Tibial artery (tissue), 4 donors: ENCODE results near the gene FDPS.
A peak's percentile ranks its signal among the peaks of the same experiment; 100 is the strongest.

Source experiments
- DNase-seq, 2 donors: peaks; one replicate each; pipeline ENCODE4 v3.0.0-alpha.2; 2019
- H3K27ac ChIP-seq, 2 donors: fragments of 200-600 bp; sonication (generic) in 1 of 2; 1 replicate in 1 of 2; 2 replicates in 1 of 2; pipeline ENCODE4 v1.5.1; 2018 to 2019; ENCODE audit warnings: mild to moderate bottlenecking in 1 of 2
- H3K27me3 ChIP-seq, 2 donors: fragments of 200-600 bp; sonication (generic) in 1 of 2; one replicate each; pipeline versions ENCODE4 v1.5.1 to v1.6.0; 2016 to 2019
- H3K36me3 ChIP-seq, 3 donors: fragments of 200-600 bp; sonication (generic) in 2 of 3; one replicate each; pipeline ENCODE4 v1.5.1; 2016 to 2019; ENCODE audit warnings: mild to moderate bottlenecking in 2 of 3
- H3K4me1 ChIP-seq, 4 donors: fragments of 200-600 bp; sonication (generic) in 2 of 4; 1 replicate in 3 of 4; 2 replicates in 1 of 4; pipeline ENCODE4 v1.5.1; 2016 to 2019
- H3K4me3 ChIP-seq, 2 donors: fragments of 200-600 bp; sonication (generic) in 1 of 2; 1 replicate in 1 of 2; 2 replicates in 1 of 2; pipeline ENCODE4 v1.5.1; 2018 to 2019; ENCODE audit warnings: mild to moderate bottlenecking in 2 of 2
- H3K9me3 ChIP-seq, 3 donors: fragments of 200-600 bp; sonication (generic) in 1 of 3; one replicate each; pipeline ENCODE4 v1.5.1; 2016 to 2019
- intact Hi-C: fragments of 100-400 bp; cut with DNase I; formaldehyde crosslinking; loops from one replicate; pipeline ENCODE4 v1.15.0; 2023; ENCODE audit warnings: low total_unique reads
- TF ChIP-seq, protein P1 (sequence below), 2 experiments: fragments of 200-600 bp in 1 of 2; fragments of 450-650 bp in 1 of 2; IDR thresholded peaks; one replicate each; pipeline ENCODE4 v1.5.1; 2017 to 2019; ENCODE audit warnings: antibody characterized with exemption in 2 of 2, mild to moderate bottlenecking in 1 of 2, moderate library complexity in 1 of 2

FDPS gene

DNA sequence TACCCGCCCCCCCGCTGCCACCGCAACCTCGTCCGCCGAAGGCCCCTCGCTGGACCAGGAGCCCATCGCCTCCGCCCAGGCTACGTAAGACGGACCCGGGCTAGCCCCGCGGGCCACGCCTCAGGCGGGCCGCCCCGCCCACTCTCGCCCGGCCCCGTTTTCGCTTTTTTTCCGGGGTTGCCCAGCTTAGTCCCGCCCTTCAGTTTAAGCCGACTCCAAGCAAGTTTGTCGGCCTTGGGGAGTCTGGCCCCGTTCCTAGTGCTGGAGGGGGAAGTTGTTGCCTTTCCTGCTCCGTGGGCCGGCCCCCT, 15.0 kb downstream of the FDPS start:
- Histone ChIP-seq H3K9me3 (no peaks in the 10 kb centered on the region), H3K27me3 (no peaks in the 10 kb centered on the region), H3K4me3 (peak overlapping the region; percentile 65 to 91), H3K27ac (peak overlapping the region; percentile 89 to 99), H3K4me1 (peaks cover 0 to 51% (median 35%) of the 10 kb centered on the region in 4 donors), H3K36me3 (peaks cover 4 to 30% (median 22%) of the 10 kb centered on the region in 3 donors)
- TF ChIP-seq, protein P1, sequence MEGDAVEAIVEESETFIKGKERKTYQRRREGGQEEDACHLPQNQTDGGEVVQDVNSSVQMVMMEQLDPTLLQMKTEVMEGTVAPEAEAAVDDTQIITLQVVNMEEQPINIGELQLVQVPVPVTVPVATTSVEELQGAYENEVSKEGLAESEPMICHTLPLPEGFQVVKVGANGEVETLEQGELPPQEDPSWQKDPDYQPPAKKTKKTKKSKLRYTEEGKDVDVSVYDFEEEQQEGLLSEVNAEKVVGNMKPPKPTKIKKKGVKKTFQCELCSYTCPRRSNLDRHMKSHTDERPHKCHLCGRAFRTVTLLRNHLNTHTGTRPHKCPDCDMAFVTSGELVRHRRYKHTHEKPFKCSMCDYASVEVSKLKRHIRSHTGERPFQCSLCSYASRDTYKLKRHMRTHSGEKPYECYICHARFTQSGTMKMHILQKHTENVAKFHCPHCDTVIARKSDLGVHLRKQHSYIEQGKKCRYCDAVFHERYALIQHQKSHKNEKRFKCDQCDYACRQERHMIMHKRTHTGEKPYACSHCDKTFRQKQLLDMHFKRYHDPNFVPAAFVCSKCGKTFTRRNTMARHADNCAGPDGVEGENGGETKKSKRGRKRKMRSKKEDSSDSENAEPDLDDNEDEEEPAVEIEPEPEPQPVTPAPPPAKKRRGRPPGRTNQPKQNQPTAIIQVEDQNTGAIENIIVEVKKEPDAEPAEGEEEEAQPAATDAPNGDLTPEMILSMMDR (IDR thresholded peaks at IDR 0.05) = no peak
- intact Hi-C loops = loop anchor here (5.0 kb wide), 2 partner anchors 46 to 71 kb away; partner anchors contain the start of gene HCN3
- DNase-seq = peak; percentile 88 to 97

- no peaks in the 10 kb centered on the region for H3K27me3 ChIP-seq
- TF ChIP-seq, protein P1 (IDR thresholded peaks at IDR 0.05) = no peak
- H3K4me3 ChIP-seq = peak overlapping the region; percentile 65 to 91
- peaks cover 0 to 53% (median 37%) of the 10 kb centered on the region in 4 donors for H3K4me1 ChIP-seq
- peak overlapping the region; percentile 89 to 99 for H3K27ac ChIP-seq
- intact Hi-C loops = loop anchor here (5.0 kb wide), 2 partner anchors 47 to 72 kb away; partner anchors contain the start of gene HCN3
- H3K9me3 ChIP-seq = no peaks in the 10 kb centered on the region
- peaks cover 6 to 33% (median 27%) of the 10 kb centered on the region in 3 donors for H3K36me3 ChIP-seq
- DNase-seq = peak; percentile 97 to 99
These were observed 15.5 kb downstream of the FDPS start for GRCh38 chr1:155324037-155324716.

DNA sequence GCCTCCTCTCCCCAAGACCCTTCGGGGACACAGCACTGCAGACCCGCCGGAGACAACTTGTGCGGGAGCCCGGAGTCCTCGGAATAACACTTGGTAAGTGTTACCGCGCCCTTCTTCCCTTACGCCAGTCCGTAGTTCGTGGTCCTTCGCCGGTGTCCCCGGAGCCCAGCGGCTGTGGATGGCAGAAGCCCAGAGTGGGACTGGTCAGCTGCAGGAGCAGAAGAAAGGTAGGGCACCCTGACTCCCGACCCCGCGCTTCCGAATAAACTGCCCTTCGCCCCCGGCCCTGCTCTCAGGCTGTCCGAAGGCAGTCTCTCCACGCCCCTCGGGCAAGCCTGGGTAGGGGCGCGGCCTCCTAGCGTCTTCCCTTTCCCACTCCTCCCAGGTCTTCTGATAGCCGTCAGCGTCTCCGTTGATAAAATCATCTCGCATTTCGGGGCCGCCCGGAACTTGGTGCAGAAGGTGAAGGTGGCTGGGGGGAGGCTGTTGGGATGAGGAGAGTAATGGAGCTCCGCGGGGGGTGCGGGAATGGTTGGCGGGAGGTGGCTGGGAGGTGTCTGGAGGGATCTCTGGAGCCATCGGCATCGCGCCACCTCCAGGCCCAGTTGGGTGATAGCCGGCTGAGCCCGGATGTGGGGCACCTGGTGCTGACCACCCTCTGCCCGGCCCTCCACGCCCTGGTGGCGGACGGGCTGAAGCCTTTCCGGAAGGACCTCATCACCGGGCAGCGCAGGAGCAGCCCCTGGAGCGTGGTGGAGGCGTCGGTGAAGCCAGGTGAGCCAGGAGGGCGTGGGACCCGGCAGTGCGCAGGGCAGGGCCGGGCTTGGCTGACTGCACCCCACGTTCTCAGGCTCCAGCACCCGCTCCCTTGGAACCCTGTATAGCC, 16.3 kb downstream of the FDPS start:
- H3K27me3 ChIP-seq = no peaks in the 10 kb centered on the region
- H3K4me1 ChIP-seq = peaks cover 0 to 51% (median 35%) of the 10 kb centered on the region in 4 donors
- H3K4me3 ChIP-seq = peak overlapping the region; percentile 65 to 91
- DNase-seq = peak; percentile 51 to 75
- intact Hi-C loops = loop anchor here (5.0 kb wide), 2 partner anchors 48 to 73 kb away; partner anchors contain the start of gene HCN3
- no peaks in the 10 kb centered on the region for H3K9me3 ChIP-seq
- TF ChIP-seq, protein P1 (IDR thresholded peaks at IDR 0.05) = peak; percentile 29 to 32
- peak overlapping the region; percentile 89 to 99 for H3K27ac ChIP-seq
- H3K36me3 ChIP-seq = peaks cover 6 to 39% (median 29%) of the 10 kb centered on the region in 3 donors

DNA sequence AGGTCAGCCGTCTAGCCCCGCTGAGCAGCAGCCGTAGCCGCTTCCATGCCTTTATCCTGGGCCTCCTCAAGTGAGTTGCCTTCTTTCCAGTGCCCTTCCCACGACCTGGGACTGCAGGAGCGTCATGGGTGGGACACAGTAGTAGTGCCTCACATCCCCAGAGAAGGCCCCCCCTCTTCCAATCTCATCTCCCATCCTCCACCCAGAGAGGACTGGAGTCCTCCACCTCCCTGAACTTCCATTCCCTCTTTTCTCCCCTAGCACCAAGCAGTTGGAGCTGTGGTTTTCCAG, 16.9 kb downstream of the FDPS start:
- TF ChIP-seq, protein P1 (IDR thresholded peaks at IDR 0.05) = no peak
- peaks cover 0 to 45% (median 30%) of the 10 kb centered on the region in 4 donors for H3K4me1 ChIP-seq
- H3K36me3 ChIP-seq = peaks cover 12 to 45% (median 35%) of the 10 kb centered on the region in 3 donors
- H3K9me3 ChIP-seq = no peaks in the 10 kb centered on the region
- DNase-seq = no peak
- peak overlapping the region; percentile 89 to 99 for H3K27ac ChIP-seq
- intact Hi-C loops = no loop called here
- H3K4me3 ChIP-seq = peak overlapping the region; percentile 65 to 91
- no peaks in the 10 kb centered on the region for H3K27me3 ChIP-seq

DNA sequence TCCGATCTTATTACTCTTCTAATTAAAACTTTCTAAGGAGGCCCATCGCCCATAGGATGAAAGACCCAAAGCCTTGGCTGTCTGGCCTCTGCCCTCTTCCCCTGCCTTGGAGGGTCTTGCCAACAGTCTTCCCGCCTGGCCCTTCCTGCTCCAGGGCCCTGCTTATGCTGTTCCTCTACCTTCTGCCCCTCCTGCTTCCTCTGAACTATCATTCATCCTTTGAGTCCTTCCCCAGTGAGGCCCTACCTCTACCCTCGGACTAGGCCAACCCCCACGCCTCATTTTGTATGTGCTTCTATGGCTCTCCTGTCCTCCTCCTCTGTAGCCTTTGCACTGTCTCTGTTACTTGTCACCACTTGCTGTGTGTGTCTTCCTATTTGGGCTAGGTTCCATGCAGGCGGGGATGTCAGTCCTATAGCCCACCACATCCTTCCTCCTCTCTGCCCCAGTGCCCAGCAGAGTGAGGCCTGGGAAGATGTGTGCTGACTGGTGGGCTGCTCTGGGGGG, 17.4 kb downstream of the FDPS start:
- TF ChIP-seq, protein P1 (IDR thresholded peaks at IDR 0.05) = no peak
- Histone ChIP-seq H3K36me3 (peaks cover 17 to 50% (median 40%) of the 10 kb centered on the region in 3 donors), H3K27ac (peak overlapping the region; percentile 89 to 99), H3K9me3 (no peaks in the 10 kb centered on the region), H3K27me3 (no peaks in the 10 kb centered on the region), H3K4me1 (peaks cover 0 to 44% (median 29%) of the 10 kb centered on the region in 4 donors), H3K4me3 (no peak overlapping the region)
- DNase-seq = peak in 1 of 2 donors; percentile 61
- intact Hi-C loops = no loop called here
